HepG2 (cell line): Measurements from ENCODE around the gene GDF7. TPM values are rescaled to one million over a fixed set of nuclear protein-coding genes. Genes with fewer than 3 reads are reported as not detected.

Experiments
- ATAC-seq: fragments of 200-7000 bp; cut with Tn5 transposase; 3 replicates; pipeline ENCODE4 v1.9.1; 2020; ENCODE audit warnings: mild to moderate bottlenecking, moderate library complexity
- BruUV-seq: library from RNA; stranded (reverse); fragments of 400-500 nt; replicated peaks from 2 replicates; lab custom pipeline; 2021; lab: Mats Ljungman, UMichigan
- CTCF ChIA-PET: fragments of 300-600 bp; formaldehyde crosslinking; extraction: SDS; loops from one replicate; lab custom pipeline; 2021; ENCODE audit warnings: low total read pairs, inconsistent platforms, low intra/inter-chr PET ratio; lab: Yijun Ruan, JAX
- POLR2A ChIA-PET: fragments of 350-600 bp; sonication (Branson Sonifier 250); formaldehyde crosslinking; loops from one replicate; lab custom pipeline; 2020; ENCODE audit warnings: antibody characterized with exemption, inconsistent platforms; lab: Yijun Ruan, JAX
- DNase-seq: peaks from one replicate; pipeline ENCODE4 v3.0.0-alpha.2; 2015; ENCODE audit warnings: low spot score
- FAIRE-seq: peaks from 3 replicates; lab custom pipeline; 2011; peaks lifted over from hg19 to GRCh38; lab: Jason Lieb, UNC
- H2AFZ ChIP-seq: one replicate; pipeline ENCODE4 v1.6.1; 2011; ENCODE audit warnings: low read length, inconsistent platforms
- H3K27ac ChIP-seq: fragments of 300-600 bp; 3 replicates; pipeline ENCODE4 v1.8.0; 2011; ENCODE audit warnings: mixed run types, mild to moderate bottlenecking, mixed read lengths, low read length, inconsistent platforms; ENCODE audit not compliant: insufficient read depth; ENCODE audit errors: extremely low read length
- H3K27me3 ChIP-seq, 2 experiments: fragments of 200-600 bp in 1 of 2; 2 replicates in 1 of 2; 3 replicates in 1 of 2; pipeline versions ENCODE4 v1.6.0 to v1.8.0; 2011; ENCODE audit warnings: low read length in 2 of 2, mild to moderate bottlenecking in 2 of 2, moderate library complexity in 2 of 2, inconsistent platforms in 1 of 2; ENCODE audit not compliant: insufficient read depth in 2 of 2, control insufficient read depth in 1 of 2
- H3K36me3 ChIP-seq, 2 experiments: fragments of 200-600 bp in 1 of 2; replicated peaks in 1 of 2; 2 replicates in 1 of 2; 3 replicates in 1 of 2; pipeline versions ENCODE4 v1.5.1 to v1.8.0; 2011; ENCODE audit warnings: low read length in 2 of 2, inconsistent platforms in 1 of 2; ENCODE audit not compliant: insufficient read depth in 2 of 2, control insufficient read depth in 1 of 2
- H3K4me1 ChIP-seq: 2 replicates; pipeline ENCODE4 v1.5.1; 2012; ENCODE audit warnings: low read length, inconsistent platforms; ENCODE audit not compliant: insufficient read depth
- H3K4me2 ChIP-seq: 2 replicates; pipeline ENCODE4 v1.6.0; 2011; ENCODE audit warnings: low read depth, low read length, inconsistent platforms
- H3K4me3 ChIP-seq, 3 experiments: fragments of 200-600 bp in 1 of 3; sonication (generic), shearing (Covaris generic) in 1 of 3; replicated peaks in 1 of 3; 2 replicates each; pipeline ENCODE4 v1.5.1; 2011 to 2016; ENCODE audit warnings: low read length in 3 of 3, inconsistent platforms in 2 of 3, low read depth in 2 of 3, mild to moderate bottlenecking in 2 of 3, control low read depth in 1 of 3, mixed read lengths in 1 of 3; ENCODE audit not compliant: insufficient read depth in 1 of 3
- H3K79me2 ChIP-seq: one replicate; pipeline ENCODE4 v1.6.1; 2011; ENCODE audit warnings: low read length, inconsistent platforms; ENCODE audit not compliant: insufficient read depth
- H3K9ac ChIP-seq: 2 replicates; pipeline ENCODE4 v1.6.0; 2011; ENCODE audit warnings: mild to moderate bottlenecking, low read depth, low read length, inconsistent platforms; ENCODE audit not compliant: insufficient read depth
- H3K9me3 ChIP-seq: 2 replicates; pipeline ENCODE4 v1.5.1; 2012; ENCODE audit warnings: mild to moderate bottlenecking, low read length
- H4K20me1 ChIP-seq: 2 replicates; pipeline ENCODE4 v1.6.0; 2011; ENCODE audit warnings: inconsistent platforms, mild to moderate bottlenecking, low read length, moderate library complexity; ENCODE audit not compliant: insufficient read depth
- AGO1 ChIP-seq: fragments of 200-400 bp; formaldehyde crosslinking; IDR thresholded peaks from 2 replicates; pipeline ENCODE4 v1.6.1; 2017; ENCODE audit warnings: mild to moderate bottlenecking, low read depth, low read length, moderate library complexity; ENCODE audit not compliant: poor library complexity, severe bottlenecking
- ATM ChIP-seq: fragments of 450-650 bp; IDR thresholded peaks from 2 replicates; pipeline ENCODE4 v1.7.1; 2017; ENCODE audit warnings: mild to moderate bottlenecking, borderline replicate concordance
- EEA1 ChIP-seq: sonication (generic); formaldehyde crosslinking; IDR thresholded peaks from 2 replicates; pipeline ENCODE4 v1.5.1; 2020; ENCODE audit warnings: mild to moderate bottlenecking, missing genetic modification reagents, borderline replicate concordance
- KLF15 ChIP-seq: sonication (generic); formaldehyde crosslinking; IDR thresholded peaks from 2 replicates; pipeline ENCODE4 v1.8.1; 2023; ENCODE audit warnings: borderline replicate concordance, mild to moderate bottlenecking, inconsistent platforms, missing genetic modification reagents, mixed read lengths
- MEIS1 ChIP-seq: sonication (generic); formaldehyde crosslinking; IDR thresholded peaks from 2 replicates; pipeline ENCODE4 v1.9.0; 2021; ENCODE audit warnings: mild to moderate bottlenecking, missing genetic modification reagents, moderate library complexity, borderline replicate concordance
- MZF1 ChIP-seq: sonication (generic); formaldehyde crosslinking; IDR thresholded peaks from 2 replicates; pipeline ENCODE4 v1.8.1; 2023; ENCODE audit warnings: mild to moderate bottlenecking, missing genetic modification reagents, borderline replicate concordance
- NPAS2 ChIP-seq: sonication (generic); formaldehyde crosslinking; IDR thresholded peaks from 2 replicates; pipeline ENCODE4 v1.8.0; 2022; ENCODE audit warnings: mild to moderate bottlenecking, missing genetic modification reagents, borderline replicate concordance
- POLR2A ChIP-seq, 2 experiments: IDR thresholded peaks; 2 replicates each; pipeline ENCODE4 v1.6.1; 2011; ENCODE audit warnings: low read depth in 2 of 2, low read length in 2 of 2, mild to moderate bottlenecking in 1 of 2, moderate library complexity in 1 of 2; ENCODE audit not compliant: insufficient read depth in 1 of 2
- SNAPC2 ChIP-seq: sonication (generic); formaldehyde crosslinking; IDR thresholded peaks from 2 replicates; pipeline ENCODE4 v1.8.1; 2022; ENCODE audit warnings: mild to moderate bottlenecking, missing genetic modification reagents
- SPEN ChIP-seq: sonication (generic); formaldehyde crosslinking; IDR thresholded peaks from 2 replicates; pipeline ENCODE4 v1.5.1; 2020; ENCODE audit warnings: low read depth, mild to moderate bottlenecking, missing genetic modification reagents
- TOPORS ChIP-seq: sonication (generic); formaldehyde crosslinking; IDR thresholded peaks from 2 replicates; pipeline ENCODE4 v1.8.0; 2023; ENCODE audit warnings: mild to moderate bottlenecking, missing genetic modification reagents
- ZNF329 ChIP-seq: sonication (generic); formaldehyde crosslinking; IDR thresholded peaks from 2 replicates; pipeline ENCODE4 v1.9.0; 2021; ENCODE audit warnings: low read depth, mild to moderate bottlenecking, missing genetic modification reagents
- ZNF564 ChIP-seq: sonication (generic); formaldehyde crosslinking; IDR thresholded peaks from 2 replicates; pipeline ENCODE4 v1.8.1; 2023; ENCODE audit warnings: mild to moderate bottlenecking, missing genetic modification reagents
- WGBS: methylation state at CpG from one replicate; pipeline ENCODE4 v1.1.6; 2017; ENCODE audit warnings: low lambda C conversion rate; 5-methylcytosine and 5-hydroxymethylcytosine counted together
- in situ Hi-C: cut with HindIII; loops from 2 replicates; pipeline ENCODE4 v1.10.0; 2017; ENCODE audit warnings: low pct_unique_long_range_greater_than_20kb; ENCODE audit not compliant: extremely low pct_ligation_motif_present
- intact Hi-C: fragments of 100-400 bp; cut with micrococcal nuclease; formaldehyde crosslinking; loops from one replicate; pipeline ENCODE4 v1.10.0; 2022; ENCODE audit not compliant: unreplicated experiment
- polyA plus RNA-seq, 8 experiments: library from polyadenylated mRNA; depleted of rRNA in 3 of 8; stranded (reverse) in 7 of 8; unstranded in 1 of 8; fragments of >200 nt; fragmentation: Illumina TruSeq in 4 of 8; extraction: Trizol in 4 of 8; gene quantifications; 2 replicates each; pipeline versions ENCODE4 v1.2.1 to v1.2.3, GENCODE V29; 2011 to 2016; ENCODE audit warnings: low read depth in 4 of 8, missing spikeins in 1 of 8, mixed read lengths in 1 of 8; ENCODE audit not compliant: insufficient read depth in 1 of 8
- total RNA-seq, 5 experiments: library from RNA; depleted of rRNA; stranded (reverse); fragments of >200 nt; fragmentation: Illumina TruSeq; extraction: Trizol; gene quantifications; 2 replicates each; pipeline ENCODE4 v1.2.3, GENCODE V29; 2016; ENCODE audit warnings: low read depth in 1 of 5
- TF ChIP-seq, protein P1 (sequence below): sonication (generic); formaldehyde crosslinking; IDR thresholded peaks from 2 replicates; pipeline ENCODE4 v1.4.0; 2020; ENCODE audit warnings: missing genetic modification reagents
- TF ChIP-seq, protein P2 (sequence below): sonication (generic); formaldehyde crosslinking; IDR thresholded peaks from 2 replicates; pipeline ENCODE4 v1.5.0; 2020; ENCODE audit warnings: mild to moderate bottlenecking, missing genetic modification reagents
- TF ChIP-seq, protein P3 (sequence below): sonication (generic); formaldehyde crosslinking; IDR thresholded peaks from 2 replicates; pipeline ENCODE4 v1.5.0; 2020; ENCODE audit warnings: missing genetic modification reagents, mild to moderate bottlenecking, borderline replicate concordance

GDF7 gene
- total and polyA plus RNA-seq, 2 of the 13 experiments (the other 11 are each of a cell fraction or from before 2014, with no cell fraction given): 1.6 to 15.0 TPM

DNA sequence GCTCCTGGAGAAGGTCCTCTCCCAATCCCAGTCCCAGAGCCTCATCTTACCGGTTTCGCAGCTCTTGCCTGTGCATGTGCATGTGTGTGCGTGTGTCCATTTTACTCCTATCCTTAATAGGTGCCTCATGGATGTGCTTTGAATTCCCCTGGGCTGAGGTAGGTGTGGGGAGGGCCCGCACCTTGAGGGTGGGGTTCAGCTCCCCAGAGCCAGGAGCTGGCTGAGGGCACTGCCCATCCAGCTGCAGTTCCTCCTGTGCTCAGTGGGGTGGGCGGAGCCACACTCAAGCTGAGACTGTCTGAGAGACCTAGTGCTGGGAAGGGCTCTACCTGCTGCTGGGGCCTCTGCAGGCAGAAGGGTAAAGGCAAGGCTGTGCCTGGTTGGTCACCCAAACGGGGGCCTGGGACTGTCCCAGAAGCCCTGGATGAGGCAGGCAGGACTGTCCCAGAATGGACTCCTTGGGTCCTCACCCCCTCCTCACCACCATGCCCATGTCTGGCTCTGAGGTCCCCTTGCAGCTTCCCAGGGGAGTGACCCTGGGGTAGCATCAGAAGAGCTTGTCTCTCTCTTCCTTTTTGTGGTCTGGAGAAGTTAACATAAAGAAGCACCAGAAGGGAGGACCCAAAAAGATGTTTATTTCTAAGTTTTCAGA is 8.9 kb downstream of the GDF7 start:
- H4K20me1 ChIP-seq: no peaks in the 10 kb centered on the region
- no TSS peak for BruUV-seq
- in situ Hi-C loops (no loop called here), intact Hi-C loops (loop anchor here (1.0 to 5.0 kb wide), 5 partner anchors 10 to 241 kb away; no protein-coding TSS in a partner anchor)
- no peak overlapping the region for H2AFZ ChIP-seq
- peaks cover 1 to 11% of the 10 kb centered on the region in 2 experiments; a peak in 3 of 5 replicates for H3K36me3 ChIP-seq
- DNase-seq (peak; percentile 78), ATAC-seq (peak; percentile 87), FAIRE-seq (peak; percentile 8)
- WGBS: 43% methylated on average over 6 of the region's 6 CpGs
- H3K27me3 ChIP-seq: no peaks in the 10 kb centered on the region
- peaks cover 44% of the 10 kb centered on the region for H3K4me1 ChIP-seq
- H3K9me3 ChIP-seq: no peaks in the 10 kb centered on the region
- H3K27ac ChIP-seq: peak overlapping the region; percentile 75
- peak overlapping the region; percentile 44 for H3K9ac ChIP-seq
- ChIA-PET POLR2A (interaction anchor here (0.9 to 6.3 kb wide), 17 partner anchors 9 to 325 kb away, joined by 3 to 216 read pairs (median 4); partner anchors contain the start of genes GDF7, HS1BP3, LDAH and RHOB), CTCF (interaction anchor here (0.9 to 3.0 kb wide), 6 partner anchors 9 to 287 kb away, joined by 3 to 61 read pairs (median 6); partner anchors contain the start of genes GDF7 and HS1BP3)
- H3K4me2 ChIP-seq: peak overlapping the region; percentile 91
- no peaks in the 10 kb centered on the region for H3K79me2 ChIP-seq
- peak overlapping the region; percentile 7 to 64 (median 36); a peak in 3 of 6 replicates for H3K4me3 ChIP-seq
- TF ChIP-seq ZNF329 (peak; percentile 40; the same call in 1 of the 2 replicates), POLR2A (IDR thresholded peaks at IDR 0.05; ENCODE audit: insufficient read depth in 1 of 2, low read depth in 2 of 2, low read length in 2 of 2) (0 out of 4 replicates have a peak, but pooled peaks of 1 of the 2 experiments have one; percentile 19), MZF1 (CRISPR knock-in tag) (0 out of 2 replicates have a peak, but pooled peaks have one; percentile 58), KLF15 (no peak), SNAPC2 (0 out of 2 replicates have a peak, but pooled peaks have one; percentile 90), EEA1 (0 out of 2 replicates have a peak, but pooled peaks have one; percentile 63), NPAS2 (0 out of 2 replicates have a peak, but pooled peaks have one; percentile 80), ZNF564 (CRISPR knock-in tag) (peak; percentile 25; the same call in 1 of the 2 replicates), TOPORS (CRISPR knock-in tag) (no peak), AGO1 (peak; percentile 19), ATM (no peak), SPEN (peak; percentile 11; the same call in 1 of the 2 replicates), MEIS1 (CRISPR knock-in tag) (no peak; the same call in 1 of the 2 replicates)
- TF ChIP-seq, protein P1, sequence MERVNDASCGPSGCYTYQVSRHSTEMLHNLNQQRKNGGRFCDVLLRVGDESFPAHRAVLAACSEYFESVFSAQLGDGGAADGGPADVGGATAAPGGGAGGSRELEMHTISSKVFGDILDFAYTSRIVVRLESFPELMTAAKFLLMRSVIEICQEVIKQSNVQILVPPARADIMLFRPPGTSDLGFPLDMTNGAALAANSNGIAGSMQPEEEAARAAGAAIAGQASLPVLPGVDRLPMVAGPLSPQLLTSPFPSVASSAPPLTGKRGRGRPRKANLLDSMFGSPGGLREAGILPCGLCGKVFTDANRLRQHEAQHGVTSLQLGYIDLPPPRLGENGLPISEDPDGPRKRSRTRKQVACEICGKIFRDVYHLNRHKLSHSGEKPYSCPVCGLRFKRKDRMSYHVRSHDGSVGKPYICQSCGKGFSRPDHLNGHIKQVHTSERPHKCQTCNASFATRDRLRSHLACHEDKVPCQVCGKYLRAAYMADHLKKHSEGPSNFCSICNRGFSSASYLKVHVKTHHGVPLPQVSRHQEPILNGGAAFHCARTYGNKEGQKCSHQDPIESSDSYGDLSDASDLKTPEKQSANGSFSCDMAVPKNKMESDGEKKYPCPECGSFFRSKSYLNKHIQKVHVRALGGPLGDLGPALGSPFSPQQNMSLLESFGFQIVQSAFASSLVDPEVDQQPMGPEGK (CRISPR knock-in tag): peak; percentile 59; the same call in 1 of the 2 replicates
- TF ChIP-seq, protein P2, sequence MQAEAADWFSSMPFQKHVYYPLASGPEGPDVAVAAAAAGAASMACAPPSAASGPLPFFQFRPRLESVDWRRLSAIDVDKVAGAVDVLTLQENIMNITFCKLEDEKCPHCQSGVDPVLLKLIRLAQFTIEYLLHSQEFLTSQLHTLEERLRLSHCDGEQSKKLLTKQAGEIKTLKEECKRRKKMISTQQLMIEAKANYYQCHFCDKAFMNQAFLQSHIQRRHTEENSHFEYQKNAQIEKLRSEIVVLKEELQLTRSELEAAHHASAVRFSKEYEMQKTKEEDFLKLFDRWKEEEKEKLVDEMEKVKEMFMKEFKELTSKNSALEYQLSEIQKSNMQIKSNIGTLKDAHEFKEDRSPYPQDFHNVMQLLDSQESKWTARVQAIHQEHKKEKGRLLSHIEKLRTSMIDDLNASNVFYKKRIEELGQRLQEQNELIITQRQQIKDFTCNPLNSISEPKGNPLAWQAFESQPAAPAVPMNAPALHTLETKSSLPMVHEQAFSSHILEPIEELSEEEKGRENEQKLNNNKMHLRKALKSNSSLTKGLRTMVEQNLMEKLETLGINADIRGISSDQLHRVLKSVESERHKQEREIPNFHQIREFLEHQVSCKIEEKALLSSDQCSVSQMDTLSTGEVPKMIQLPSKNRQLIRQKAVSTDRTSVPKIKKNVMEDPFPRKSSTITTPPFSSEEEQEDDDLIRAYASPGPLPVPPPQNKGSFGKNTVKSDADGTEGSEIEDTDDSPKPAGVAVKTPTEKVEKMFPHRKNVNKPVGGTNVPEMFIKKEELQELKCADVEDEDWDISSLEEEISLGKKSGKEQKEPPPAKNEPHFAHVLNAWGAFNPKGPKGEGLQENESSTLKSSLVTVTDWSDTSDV: peak; percentile 80; the same call in 1 of the 2 replicates
- TF ChIP-seq, protein P3, sequence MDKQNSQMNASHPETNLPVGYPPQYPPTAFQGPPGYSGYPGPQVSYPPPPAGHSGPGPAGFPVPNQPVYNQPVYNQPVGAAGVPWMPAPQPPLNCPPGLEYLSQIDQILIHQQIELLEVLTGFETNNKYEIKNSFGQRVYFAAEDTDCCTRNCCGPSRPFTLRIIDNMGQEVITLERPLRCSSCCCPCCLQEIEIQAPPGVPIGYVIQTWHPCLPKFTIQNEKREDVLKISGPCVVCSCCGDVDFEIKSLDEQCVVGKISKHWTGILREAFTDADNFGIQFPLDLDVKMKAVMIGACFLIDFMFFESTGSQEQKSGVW (CRISPR knock-in tag): peak; percentile 20; the same call in 1 of the 2 replicates
